Mesendoderm (in vitro differentiated cells): ENCODE results near the gene HDAC4.

Source experiments
- DNase-seq: peaks from one replicate; pipeline ENCODE4 v3.0.0; 2013
- H2AK5ac ChIP-seq: 2 replicates; pipeline ENCODE4 v1.6.1; 2013; ENCODE audit warnings: low read length, inconsistent platforms
- H2BK120ac ChIP-seq: 2 replicates; pipeline ENCODE4 v1.6.1; 2013; ENCODE audit warnings: low read depth, mild to moderate bottlenecking, low read length, moderate library complexity, mixed read lengths
- H2BK15ac ChIP-seq: replicated peaks from 2 replicates; pipeline ENCODE4 v1.6.1; 2013; ENCODE audit warnings: low read depth, mild to moderate bottlenecking, moderate library complexity
- H2BK5ac ChIP-seq: 2 replicates; pipeline ENCODE4 v1.6.1; 2013; ENCODE audit warnings: low read length, inconsistent platforms
- H3K18ac ChIP-seq: 2 replicates; pipeline ENCODE4 v1.6.1; 2013; ENCODE audit warnings: mild to moderate bottlenecking, low read length, mixed read lengths
- H3K23ac ChIP-seq: one replicate; pipeline ENCODE4 v1.6.1; 2013; ENCODE audit warnings: low read length
- H3K27ac ChIP-seq: 2 replicates; pipeline ENCODE4 v1.5.1; 2013; ENCODE audit warnings: low read depth, mild to moderate bottlenecking, inconsistent platforms, low read length, moderate library complexity
- H3K27me3 ChIP-seq: 2 replicates; pipeline ENCODE4 v1.6.1; 2013; ENCODE audit warnings: low read length, control low read depth, mild to moderate bottlenecking, inconsistent platforms; ENCODE audit not compliant: insufficient read depth, poor library complexity
- H3K36me3 ChIP-seq: 2 replicates; pipeline ENCODE4 v1.6.1; 2013; ENCODE audit warnings: low read length, inconsistent platforms; ENCODE audit not compliant: control insufficient read depth, insufficient read depth
- H3K4ac ChIP-seq: one replicate; pipeline ENCODE4 v1.6.1; 2013; ENCODE audit warnings: low read depth, mild to moderate bottlenecking, low read length, moderate library complexity
- H3K4me1 ChIP-seq: 2 replicates; pipeline ENCODE4 v1.6.1; 2013; ENCODE audit warnings: low read depth, low read length, inconsistent platforms; ENCODE audit not compliant: control insufficient read depth
- H3K4me2 ChIP-seq: 2 replicates; pipeline ENCODE4 v1.6.1; 2013; ENCODE audit warnings: low read length
- H3K4me3 ChIP-seq: 2 replicates; pipeline ENCODE4 v1.5.1; 2013; ENCODE audit warnings: mild to moderate bottlenecking, low read length
- H3K56ac ChIP-seq: one replicate; pipeline ENCODE4 v1.6.1; 2013; ENCODE audit warnings: low read length
- H3K79me1 ChIP-seq: 2 replicates; pipeline ENCODE4 v1.6.1; 2013; ENCODE audit warnings: low read length, inconsistent platforms
- H3K79me2 ChIP-seq: 2 replicates; pipeline ENCODE4 v1.6.1; 2013; ENCODE audit warnings: mild to moderate bottlenecking, low read length; ENCODE audit not compliant: control insufficient read depth, insufficient read depth
- H3K9ac ChIP-seq: 2 replicates; pipeline ENCODE4 v1.6.1; 2013; ENCODE audit warnings: low read length, inconsistent platforms
- H4K5ac ChIP-seq: one replicate; pipeline ENCODE4 v1.6.1; 2013; ENCODE audit warnings: low read length
- H4K8ac ChIP-seq: one replicate; pipeline ENCODE4 v1.6.1; 2013; ENCODE audit warnings: low read depth, mild to moderate bottlenecking, control low read depth, low read length, moderate library complexity
- WGBS: extraction: QIAGEN DNeasy Blood & Tissue Kit; methylation state at CpG from one replicate; pipeline ENCODE4 v1.1.7; 2013; ENCODE audit warnings: low lambda C conversion rate, missing lambda C conversion rate; ENCODE audit not compliant: insufficient coverage; ENCODE audit errors: extremely low coverage; 5-methylcytosine and 5-hydroxymethylcytosine counted together

The HDAC4 gene

GRCh38 chr2:239365782-239366435, 34.9 kb downstream of the HDAC4 start:
- H3K4ac ChIP-seq: no peak overlapping the region
- H4K8ac ChIP-seq: no peak overlapping the region
- no peaks in the 10 kb centered on the region for H3K36me3 ChIP-seq
- WGBS: no CpG with 5 or more reads among the region's 32 CpGs
- no peak overlapping the region for H3K18ac ChIP-seq
- no peak overlapping the region for H3K9ac ChIP-seq
- no peaks in the 10 kb centered on the region for H3K27me3 ChIP-seq
- no peak overlapping the region for H2BK15ac ChIP-seq
- H2BK5ac ChIP-seq: no peak overlapping the region
- H2AK5ac ChIP-seq: no peak overlapping the region
- H3K79me1 ChIP-seq: peaks cover 17% of the 10 kb centered on the region
- no peak overlapping the region for H3K56ac ChIP-seq
- H3K4me3 ChIP-seq: no peak overlapping the region
- peaks cover 16% of the 10 kb centered on the region for H3K79me2 ChIP-seq
- no peak overlapping the region for H3K27ac ChIP-seq
- no peak overlapping the region for H2BK120ac ChIP-seq
- H3K23ac ChIP-seq: no peak overlapping the region
- peaks cover 4% of the 10 kb centered on the region for H3K4me1 ChIP-seq
- no peak overlapping the region for H3K4me2 ChIP-seq
- DNase-seq: no peak
- H4K5ac ChIP-seq: no peak overlapping the region

GRCh38 chr2:239365071-239365781, 35.6 kb downstream of the HDAC4 start:
- H2AK5ac ChIP-seq: no peak overlapping the region
- H3K4me1 ChIP-seq: peaks cover 4% of the 10 kb centered on the region
- no CpG with 5 or more reads among the region's 11 CpGs for WGBS
- H3K79me1 ChIP-seq: peaks cover 20% of the 10 kb centered on the region
- H3K4ac ChIP-seq: no peak overlapping the region
- H3K4me2 ChIP-seq: no peak overlapping the region
- H3K23ac ChIP-seq: no peak overlapping the region
- no peak overlapping the region for H3K4me3 ChIP-seq
- H3K56ac ChIP-seq: no peak overlapping the region
- no peaks in the 10 kb centered on the region for H3K36me3 ChIP-seq
- H3K27me3 ChIP-seq: no peaks in the 10 kb centered on the region
- H2BK5ac ChIP-seq: no peak overlapping the region
- no peak overlapping the region for H4K5ac ChIP-seq
- H3K27ac ChIP-seq: no peak overlapping the region
- H3K9ac ChIP-seq: no peak overlapping the region
- no peak for DNase-seq
- peaks cover 20% of the 10 kb centered on the region for H3K79me2 ChIP-seq
- H2BK120ac ChIP-seq: no peak overlapping the region
- H4K8ac ChIP-seq: no peak overlapping the region
- H3K18ac ChIP-seq: no peak overlapping the region
- H2BK15ac ChIP-seq: no peak overlapping the region

GRCh38 chr2:239363946-239364637, 36.7 kb downstream of the HDAC4 start:
- peaks cover 4% of the 10 kb centered on the region for H3K4me1 ChIP-seq
- no peak overlapping the region for H3K18ac ChIP-seq
- no peak overlapping the region for H3K27ac ChIP-seq
- H3K36me3 ChIP-seq: no peaks in the 10 kb centered on the region
- H3K9ac ChIP-seq: no peak overlapping the region
- H2BK120ac ChIP-seq: no peak overlapping the region
- no peak overlapping the region for H2BK15ac ChIP-seq
- H3K27me3 ChIP-seq: no peaks in the 10 kb centered on the region
- no CpG with 5 or more reads among the region's 21 CpGs for WGBS
- H2AK5ac ChIP-seq: no peak overlapping the region
- no peak overlapping the region for H3K4me3 ChIP-seq
- DNase-seq: no peak
- peaks cover 20% of the 10 kb centered on the region for H3K79me1 ChIP-seq
- H3K56ac ChIP-seq: no peak overlapping the region
- H3K4me2 ChIP-seq: no peak overlapping the region
- H4K5ac ChIP-seq: no peak overlapping the region
- no peak overlapping the region for H4K8ac ChIP-seq
- H3K79me2 ChIP-seq: peaks cover 20% of the 10 kb centered on the region
- H2BK5ac ChIP-seq: no peak overlapping the region
- no peak overlapping the region for H3K23ac ChIP-seq
- no peak overlapping the region for H3K4ac ChIP-seq

- no peak for DNase-seq
- no CpG with 5 or more reads among the region's 4 CpGs for WGBS
- Histone ChIP-seq H4K5ac (no peak overlapping the region), H3K4ac (no peak overlapping the region), H2AK5ac (no peak overlapping the region), H3K4me2 (no peak overlapping the region), H2BK5ac (no peak overlapping the region), H3K36me3 (no peaks in the 10 kb centered on the region), H3K18ac (no peak overlapping the region), H2BK15ac (no peak overlapping the region), H3K79me2 (peaks cover 20% of the 10 kb centered on the region), H3K23ac (no peak overlapping the region), H3K79me1 (peaks cover 20% of the 10 kb centered on the region), H3K56ac (no peak overlapping the region), H2BK120ac (no peak overlapping the region), H3K4me1 (peaks cover 4% of the 10 kb centered on the region), H3K27ac (no peak overlapping the region), H3K27me3 (no peaks in the 10 kb centered on the region), H3K4me3 (no peak overlapping the region), H4K8ac (no peak overlapping the region), H3K9ac (no peak overlapping the region)
These were observed 38.3 kb downstream of the HDAC4 start for GRCh38 chr2:239362507-239362906.

- Histone ChIP-seq H3K27ac (no peak overlapping the region), H3K23ac (no peak overlapping the region), H4K5ac (no peak overlapping the region), H4K8ac (no peak overlapping the region), H3K4ac (no peak overlapping the region), H3K4me2 (no peak overlapping the region), H3K4me3 (no peak overlapping the region), H3K4me1 (peaks cover 4% of the 10 kb centered on the region), H3K18ac (no peak overlapping the region), H2AK5ac (no peak overlapping the region), H2BK120ac (no peak overlapping the region), H2BK5ac (no peak overlapping the region), H3K27me3 (no peaks in the 10 kb centered on the region), H2BK15ac (no peak overlapping the region), H3K36me3 (no peaks in the 10 kb centered on the region), H3K56ac (no peak overlapping the region), H3K79me1 (peaks cover 20% of the 10 kb centered on the region), H3K79me2 (peaks cover 20% of the 10 kb centered on the region), H3K9ac (no peak overlapping the region)
- DNase-seq: peak; percentile 58
- WGBS: no CpG with 5 or more reads among the region's 3 CpGs
These were observed 39.5 kb downstream of the HDAC4 start for GRCh38 chr2:239361311-239361642.
